ENCODE data around the gene PDIA4.
"Not testable (repeated sequence)": the region's sequence is repeated elsewhere in the genome, so short reads cannot be mapped to it uniquely, and the experiment has no call there.

PDIA4 gene

DNA sequence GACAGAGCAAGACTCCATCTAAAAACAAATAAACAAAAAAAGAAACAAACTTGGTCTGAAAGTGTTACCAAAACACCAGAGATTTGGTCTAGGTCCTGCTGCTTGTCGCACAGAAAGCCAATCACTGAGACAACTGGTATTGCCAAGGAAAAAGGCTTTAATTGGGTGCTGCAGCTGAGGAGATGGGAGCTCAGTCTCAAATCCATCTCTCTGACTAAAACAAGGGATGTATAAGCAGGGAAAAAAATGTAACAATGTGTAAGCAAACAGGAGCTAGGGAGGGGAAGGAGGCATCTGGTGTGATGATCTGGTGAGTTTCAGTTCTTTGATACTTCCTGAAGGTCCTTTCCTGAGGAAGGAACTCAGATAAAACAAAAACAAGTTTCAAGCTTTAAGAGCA lies 8.4 kb upstream of the PDIA4 start:
- no peak for DNase-seq (ENCODE audit: low read depth, low spot score)

DNA sequence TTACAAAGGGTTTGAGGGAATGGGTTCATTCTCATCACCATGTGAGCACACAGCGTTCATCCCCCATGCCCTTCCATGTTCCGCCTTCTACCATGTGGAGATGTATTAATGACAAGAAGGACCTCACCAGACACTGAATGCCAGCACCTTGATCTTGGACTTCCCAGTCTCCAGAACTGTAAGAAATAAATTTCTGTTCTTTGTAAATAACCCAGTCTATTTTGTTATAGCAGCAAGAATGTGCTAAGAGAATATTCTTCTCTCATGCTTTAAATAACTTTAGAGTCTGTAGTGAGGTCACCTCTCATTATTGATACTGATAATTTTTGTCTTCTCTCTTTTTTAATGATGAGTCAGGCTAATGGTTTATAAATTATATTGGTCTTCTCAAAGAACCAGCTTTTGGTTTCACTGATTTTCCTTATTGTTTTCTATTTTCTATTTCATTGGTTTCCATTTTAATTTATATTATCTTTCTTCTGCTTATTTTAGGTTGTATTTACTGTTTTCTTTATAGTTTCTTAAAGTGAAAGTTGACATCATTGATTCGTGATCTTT lies 3.1 kb upstream of the PDIA4 start:
- no peak for DNase-seq (ENCODE audit: low read depth, low spot score)

DNA sequence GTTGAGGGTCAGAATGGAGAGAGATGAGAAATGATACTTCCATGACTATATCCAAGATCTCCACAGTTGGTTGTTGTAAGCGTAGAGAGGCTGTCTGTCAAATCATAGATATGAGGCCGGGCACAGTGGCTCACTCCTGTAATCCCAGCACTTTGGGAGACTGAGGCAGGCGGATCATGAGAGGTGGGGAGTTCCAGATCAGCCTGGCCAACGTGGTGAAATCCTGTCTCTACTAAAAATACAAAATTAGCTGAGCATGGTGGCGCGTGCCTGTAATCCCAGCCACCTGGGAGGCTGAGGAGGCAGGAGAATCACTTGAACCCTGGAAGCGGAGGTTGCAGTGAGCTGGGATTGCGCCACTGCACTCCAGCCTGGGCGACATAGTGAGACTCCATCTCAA lies 2.1 kb upstream of the PDIA4 start:
- not testable (repeated sequence) for DNase-seq (ENCODE audit: low read depth, low spot score)

DNA sequence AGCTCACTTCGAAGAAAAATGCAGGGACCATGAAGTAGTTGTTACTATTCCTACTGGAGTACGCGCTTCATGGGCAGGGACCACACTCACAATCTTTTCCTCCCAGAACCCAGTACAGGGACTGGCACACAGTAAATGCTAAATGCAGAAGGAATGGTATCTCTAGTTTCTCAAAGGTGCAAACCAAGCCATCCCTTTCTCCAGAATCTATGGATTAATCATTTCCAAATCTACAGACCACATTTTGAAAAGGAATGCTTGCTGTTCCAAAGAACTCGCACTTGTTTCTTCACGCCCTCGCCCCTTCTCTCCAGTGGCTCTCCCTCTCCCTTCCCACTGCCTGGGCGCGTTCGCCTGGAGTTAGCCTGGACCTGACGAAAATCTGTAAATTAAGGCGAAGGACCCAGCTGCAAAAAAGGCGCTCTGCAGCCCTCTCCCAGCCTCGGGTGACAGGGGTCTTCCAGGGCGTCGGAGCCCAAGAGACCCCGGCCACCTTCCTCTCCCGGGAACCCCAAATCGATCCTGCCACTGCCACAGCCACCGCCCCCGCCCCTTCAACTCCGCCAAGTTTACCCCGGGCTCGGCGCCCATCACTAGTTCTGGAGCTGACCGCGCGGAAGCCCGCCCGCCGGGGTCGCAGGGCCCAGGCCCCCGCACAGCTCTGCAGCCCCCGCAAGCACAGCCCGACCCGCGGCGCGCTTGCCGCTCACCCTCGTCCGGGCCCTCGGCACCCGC lies 527 bp downstream of the PDIA4 start:
- DNase-seq (ENCODE audit: low read depth, low spot score), result peak; percentile 38

DNA sequence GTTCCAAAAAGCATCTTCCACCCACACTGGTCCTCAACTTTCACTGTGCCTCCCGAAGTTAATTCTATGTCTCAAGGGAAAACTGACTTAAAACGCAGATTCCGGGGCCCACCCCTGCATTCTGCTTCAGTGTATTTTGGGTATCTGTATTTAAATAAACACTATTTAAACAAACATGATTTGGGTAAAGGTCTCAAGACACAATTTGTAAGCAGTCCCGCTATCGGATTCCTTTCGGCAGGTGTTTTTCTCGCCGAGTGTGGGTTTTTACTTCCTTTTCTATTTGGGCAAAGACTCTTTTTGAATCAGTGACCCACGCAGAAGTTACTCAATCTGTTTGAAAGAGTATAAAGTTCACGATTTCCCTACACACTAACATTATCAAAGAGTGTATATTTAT lies 1.2 kb downstream of the PDIA4 start:
- DNase-seq (ENCODE audit: low read depth, low spot score), result no peak

DNA sequence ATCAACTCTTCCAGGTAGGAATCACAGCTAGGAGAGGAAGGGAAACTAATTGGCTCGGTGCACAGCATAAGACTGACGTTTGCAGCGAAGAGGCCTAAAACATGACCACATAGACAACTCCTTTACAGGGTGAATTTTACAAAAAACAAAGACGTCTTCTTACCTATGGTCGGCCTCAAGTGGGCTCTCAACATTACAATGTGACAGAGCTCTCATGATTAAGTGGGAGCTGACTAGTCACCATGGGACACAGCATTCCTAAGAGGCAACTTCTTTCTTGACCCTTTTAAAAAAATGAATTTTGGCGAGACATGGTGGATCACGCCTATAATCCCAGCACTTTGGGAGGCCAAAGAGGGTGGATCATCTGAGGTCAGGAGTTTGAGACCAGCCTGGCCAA lies 4.6 kb downstream of the PDIA4 start:
- DNase-seq (ENCODE audit: low read depth, low spot score), result no peak

DNA sequence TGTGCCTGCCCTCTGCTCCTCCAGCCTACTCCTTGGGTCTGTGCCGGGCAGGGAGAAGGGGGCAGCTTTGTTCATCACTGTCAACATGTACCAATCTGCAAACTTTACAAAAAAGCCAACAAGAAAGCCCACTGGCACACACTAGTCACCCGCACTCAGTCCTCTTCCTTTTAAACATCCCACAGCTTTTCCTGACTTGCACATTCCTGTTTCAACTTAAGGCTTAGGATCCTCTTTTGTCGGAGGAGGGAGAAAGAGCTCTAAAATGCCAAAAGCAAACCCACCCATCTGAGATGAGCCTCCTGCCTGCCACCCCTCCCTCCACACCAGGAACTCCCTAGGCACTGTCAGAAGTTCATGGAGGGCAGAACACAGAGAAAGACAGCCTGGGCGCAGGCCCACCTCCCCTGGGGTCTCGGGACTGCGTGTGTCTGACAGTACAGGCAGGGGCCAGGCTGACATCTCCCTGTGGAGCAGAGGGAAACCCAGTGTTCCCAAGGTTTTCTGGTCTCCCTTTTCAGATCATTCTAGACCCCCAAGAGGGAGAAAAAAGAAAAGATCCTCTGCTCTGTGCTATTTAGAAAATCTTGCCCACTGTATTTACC lies 5.4 kb downstream of the PDIA4 start:
- no peak for DNase-seq (ENCODE audit: low read depth, low spot score)

DNA sequence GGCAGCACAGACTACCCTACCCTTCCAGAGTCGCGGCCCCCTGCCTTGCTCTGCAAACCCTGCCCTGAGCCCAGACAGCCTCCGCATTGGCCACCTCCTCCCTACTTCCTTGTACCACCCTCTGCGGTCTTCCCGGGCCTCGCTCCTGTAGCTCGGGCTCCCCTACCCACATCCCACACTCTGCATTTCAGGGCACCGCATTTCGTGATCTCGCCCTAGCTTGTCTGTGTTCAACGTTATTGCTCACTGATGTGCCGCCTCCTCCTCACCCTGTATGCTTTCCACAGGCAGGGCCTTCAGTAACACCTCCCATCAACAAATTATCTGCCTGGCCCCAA lies 6.6 kb downstream of the PDIA4 start:
- no peak for DNase-seq (ENCODE audit: low read depth, low spot score)

DNA sequence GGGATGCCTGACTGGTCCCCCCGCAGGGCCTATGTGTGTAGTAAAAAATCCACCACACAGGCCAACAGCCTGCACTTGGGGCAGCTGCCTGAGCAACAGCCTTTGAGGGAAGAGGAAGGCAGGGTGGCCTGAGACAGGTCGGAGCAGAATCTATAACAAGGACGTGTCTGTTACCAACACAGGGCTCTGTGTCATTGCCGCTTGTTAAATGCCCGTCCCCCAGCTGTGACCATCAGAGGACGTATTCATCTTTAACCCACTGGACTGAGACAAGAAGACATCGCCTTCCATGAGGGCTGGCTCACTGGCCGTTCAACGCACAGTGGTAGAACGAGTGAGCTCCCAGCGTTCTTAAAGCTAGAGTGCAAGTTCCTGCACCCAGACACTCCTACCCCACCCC lies 7.8 kb downstream of the PDIA4 start:
- no peak for DNase-seq (ENCODE audit: low read depth, low spot score)

DNA sequence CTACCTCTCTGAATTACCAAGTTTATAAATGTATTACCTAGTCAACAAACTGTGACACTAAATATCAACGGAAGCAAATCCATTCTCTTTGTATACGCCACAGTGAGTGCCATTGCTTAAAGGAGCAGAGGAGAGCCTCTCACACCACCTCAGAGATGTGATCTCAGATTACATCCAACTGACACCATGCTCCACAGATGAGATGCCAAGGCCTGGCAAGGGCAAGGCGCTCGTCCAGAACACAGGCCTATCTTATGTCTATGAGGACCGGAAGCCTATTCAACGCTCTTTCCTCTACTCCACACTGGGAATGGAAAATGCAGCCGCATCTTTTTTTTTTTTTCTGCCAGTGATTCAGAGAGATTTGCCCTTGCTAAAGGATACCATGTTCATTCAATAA lies 11.4 kb downstream of the PDIA4 start:
- DNase-seq (ENCODE audit: low read depth, low spot score), result no peak

DNA sequence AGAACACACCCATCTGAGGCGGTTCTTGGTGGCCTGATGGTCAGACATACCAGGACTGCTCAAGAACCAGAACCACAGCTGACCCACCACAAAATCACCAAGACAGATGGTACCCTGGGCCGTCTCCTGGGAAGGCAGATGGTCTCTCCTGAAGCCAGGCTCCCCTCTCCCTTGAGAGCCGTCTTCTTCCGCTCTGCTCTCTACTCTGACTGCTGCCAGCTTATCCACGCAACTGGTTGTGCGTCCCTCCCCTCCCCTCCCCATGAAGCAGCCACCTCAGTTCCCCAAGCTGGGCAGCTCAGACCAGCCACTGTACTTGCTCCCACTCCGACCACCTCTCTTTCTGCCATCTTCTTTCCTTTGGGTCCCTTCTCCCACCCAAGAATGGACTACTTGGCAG lies 14.0 kb downstream of the PDIA4 start:
- no peak for DNase-seq (ENCODE audit: low read depth, low spot score)

DNA sequence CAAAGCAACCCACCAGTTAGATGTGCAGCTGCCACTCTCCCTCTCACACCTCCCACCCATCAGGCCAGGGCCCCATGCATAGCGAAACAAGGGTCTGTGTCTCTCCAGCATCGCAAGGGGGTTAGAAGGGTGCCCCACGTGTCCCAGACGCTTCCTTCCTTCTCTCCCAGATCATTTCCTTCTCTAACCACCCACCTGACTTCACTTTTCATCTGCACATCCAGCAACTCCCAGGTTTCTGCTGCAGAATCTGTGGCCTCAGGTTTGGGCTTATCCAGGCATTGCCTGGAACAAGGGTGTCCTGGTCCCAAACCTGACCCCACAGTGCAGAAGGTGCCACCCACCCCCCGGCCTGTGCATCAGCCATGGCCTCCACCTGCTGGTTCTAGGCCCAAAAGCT lies 14.4 kb downstream of the PDIA4 start:
- DNase-seq (ENCODE audit: low read depth, low spot score), result no peak

DNA sequence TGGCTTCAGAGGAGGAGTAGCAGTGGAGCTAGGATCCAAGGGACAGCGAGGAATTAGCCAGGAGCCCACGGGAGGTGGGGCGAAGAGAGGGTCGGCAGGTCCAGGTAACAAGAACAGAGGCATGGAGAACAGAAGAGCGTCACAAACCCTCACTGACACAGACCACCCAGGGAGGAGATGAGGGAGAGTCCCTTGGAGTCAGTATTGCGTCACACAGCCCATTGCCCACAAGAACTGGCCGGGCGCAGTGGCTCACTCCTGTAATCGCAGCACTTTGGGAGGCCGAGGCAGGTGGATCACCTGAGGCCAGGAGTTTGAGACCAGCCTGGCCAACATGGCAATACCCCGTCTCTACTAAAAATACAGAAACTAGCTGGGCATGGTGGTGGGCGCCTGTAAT lies 15.6 kb downstream of the PDIA4 start:
- not testable (repeated sequence) for DNase-seq (ENCODE audit: low read depth, low spot score)

DNA sequence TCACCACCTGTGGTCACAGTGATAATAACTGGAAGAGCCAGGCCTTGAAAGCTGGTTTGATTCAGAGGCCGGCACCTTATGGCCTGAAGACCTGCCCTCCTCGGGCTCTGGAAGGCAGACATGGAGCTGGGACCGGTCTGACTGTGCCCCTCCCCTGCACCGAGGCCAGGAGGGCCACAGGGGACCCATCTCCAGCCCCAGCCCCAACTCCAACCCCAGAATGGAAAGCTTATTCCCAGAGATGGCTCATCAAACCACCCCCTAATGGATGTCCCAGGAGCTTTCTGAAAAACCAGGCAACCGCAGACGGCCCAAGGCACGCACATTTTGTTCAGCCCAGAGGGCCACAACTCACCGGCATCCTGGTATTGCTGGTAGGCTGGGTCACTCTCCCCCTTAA lies 16.8 kb downstream of the PDIA4 start:
- no peak for DNase-seq (ENCODE audit: low read depth, low spot score)

DNA sequence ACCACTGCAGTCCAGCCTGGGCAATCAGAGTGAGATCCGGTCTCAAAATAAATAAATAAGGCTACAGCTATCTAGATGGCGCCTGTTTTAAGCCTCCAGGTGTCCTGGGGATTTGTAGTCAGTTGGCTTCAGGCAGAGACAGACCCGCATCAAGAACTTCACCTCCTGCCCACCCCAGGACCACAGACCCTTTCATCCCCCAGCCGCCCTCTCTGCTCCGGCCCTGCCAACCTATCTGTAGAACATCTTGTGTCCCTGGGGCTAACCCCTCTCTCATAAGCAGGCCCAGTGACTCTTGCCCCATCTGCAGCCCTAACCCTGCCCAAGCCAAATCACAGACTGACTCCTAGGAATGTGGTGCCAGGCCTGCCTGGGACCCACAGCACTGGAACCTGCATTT lies 17.9 kb downstream of the PDIA4 start:
- no peak for DNase-seq (ENCODE audit: low read depth, low spot score)

DNA sequence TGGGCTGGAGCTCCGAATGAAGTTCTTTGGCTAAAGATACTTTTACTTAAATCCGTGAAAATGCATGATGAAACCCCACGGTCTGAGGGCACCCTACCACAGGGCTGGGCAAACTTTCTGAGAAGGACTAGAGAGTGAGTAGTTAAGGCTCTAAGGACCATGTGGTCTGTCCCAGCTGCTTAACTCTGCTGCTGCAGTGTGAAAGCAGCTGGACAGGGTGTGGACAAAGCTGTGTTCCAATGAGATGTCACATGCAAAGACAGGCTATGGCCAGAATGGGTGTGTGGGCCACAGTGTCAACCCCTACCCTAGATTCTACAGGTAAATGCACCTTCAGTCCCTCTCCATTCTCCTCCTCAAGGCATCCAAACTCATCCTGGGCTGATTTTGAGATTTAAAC lies 18.8 kb downstream of the PDIA4 start:
- no peak for DNase-seq (ENCODE audit: low read depth, low spot score)

DNA sequence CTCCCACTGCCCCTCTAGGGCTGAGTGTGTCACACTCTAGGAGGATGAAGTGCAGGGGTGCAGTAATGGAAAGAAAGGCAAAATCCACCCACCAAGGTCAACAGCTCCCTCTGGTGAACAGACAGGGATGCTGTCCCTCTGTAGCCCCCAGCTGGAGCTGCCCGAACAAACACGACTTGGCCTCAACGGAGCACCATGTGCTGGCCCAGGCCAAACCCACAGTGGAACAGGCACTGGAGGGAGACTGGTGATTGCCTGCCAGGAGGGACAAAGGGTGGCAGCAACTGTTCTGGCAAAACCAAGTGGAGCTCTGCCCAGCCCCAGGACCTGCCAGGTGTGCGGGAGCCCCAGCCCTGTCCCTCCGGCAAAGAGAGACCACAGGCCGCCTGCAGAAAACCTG lies 20.7 kb downstream of the PDIA4 start:
- no peak for DNase-seq (ENCODE audit: low read depth, low spot score)

DNA sequence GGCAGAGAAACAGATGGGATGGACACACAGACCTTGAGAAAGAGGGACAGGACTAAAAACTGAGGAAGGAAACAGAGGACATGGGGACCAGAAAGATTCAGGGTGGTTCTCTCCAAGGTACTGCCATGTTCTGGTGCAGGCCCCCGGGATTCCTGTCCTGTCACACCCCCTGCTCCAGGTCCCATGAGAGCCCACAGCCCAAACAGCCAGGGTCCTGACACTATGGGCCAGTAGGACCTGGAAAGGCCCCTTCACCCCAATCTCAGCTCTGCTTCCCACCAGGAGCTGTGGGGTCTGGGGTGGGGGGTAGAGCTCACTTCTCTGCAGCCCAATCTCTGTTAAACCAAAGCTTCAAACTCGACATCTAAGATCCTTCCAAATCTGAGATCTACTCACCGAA lies 21.2 kb downstream of the PDIA4 start:
- no peak for DNase-seq (ENCODE audit: low read depth, low spot score)

DNA sequence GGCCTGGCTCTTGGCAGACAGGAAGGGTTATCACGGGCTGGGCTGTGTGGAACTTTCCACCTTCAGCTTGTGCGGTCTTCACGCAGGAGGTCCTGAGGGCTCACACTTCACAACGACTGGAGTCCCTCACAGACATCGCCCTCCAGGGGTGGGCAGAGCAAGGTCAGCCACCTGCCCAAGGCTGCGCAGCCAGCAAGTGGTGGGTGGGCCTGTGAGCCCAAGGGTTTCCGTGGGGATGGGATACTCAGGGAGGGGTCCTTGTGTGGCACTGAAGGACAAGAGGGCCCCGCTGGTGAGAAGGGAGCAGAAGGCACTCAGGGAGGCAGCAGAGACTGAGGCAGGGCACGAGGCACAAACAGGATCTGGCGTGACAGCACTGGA lies 22.0 kb downstream of the PDIA4 start:
- no peak for DNase-seq (ENCODE audit: low read depth, low spot score)

DNA sequence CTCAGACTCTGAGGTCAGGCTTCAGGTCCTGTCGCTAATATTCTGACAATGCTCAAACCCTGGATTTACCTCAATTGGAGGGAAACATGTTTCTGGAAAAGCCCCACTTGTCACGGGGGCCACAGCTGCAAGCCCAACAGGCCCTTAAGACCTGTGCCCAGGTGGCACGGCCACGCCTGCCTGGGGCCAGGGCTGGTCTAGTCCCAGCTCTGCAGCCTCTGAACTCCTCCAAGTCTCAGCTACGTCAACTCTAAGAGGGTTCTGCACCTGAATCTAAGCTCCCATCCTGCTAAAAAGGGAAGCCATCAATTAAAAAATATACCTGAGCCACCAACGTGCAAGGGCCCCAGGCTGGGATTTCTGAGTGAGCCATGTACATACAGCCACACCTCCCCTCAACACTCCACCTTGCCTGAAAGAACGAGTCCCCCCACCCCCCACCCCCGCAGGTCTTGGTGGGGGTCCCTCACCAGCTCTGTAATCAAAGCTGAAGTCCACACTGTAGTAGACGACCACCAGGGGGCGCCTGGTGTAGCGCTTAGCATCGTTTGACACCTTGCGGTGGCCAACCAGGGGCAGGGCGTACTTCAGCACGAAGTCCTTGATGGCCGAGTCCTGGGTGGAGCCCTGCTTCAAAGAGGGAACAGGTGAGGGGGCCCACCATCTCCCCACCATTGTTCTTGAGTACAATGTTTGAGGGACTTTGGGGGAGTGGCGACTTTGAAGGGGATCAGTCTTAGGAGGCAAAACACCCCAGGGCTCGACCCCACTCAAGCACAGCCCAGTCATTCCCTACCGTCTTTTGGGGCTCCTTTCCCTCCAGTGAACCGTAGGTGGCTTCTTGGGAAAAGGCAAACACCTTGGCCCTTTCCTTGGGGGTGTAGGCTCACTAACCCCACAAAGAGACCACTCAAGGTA lies 22.6 kb downstream of the PDIA4 start:
- DNase-seq (ENCODE audit: low read depth, low spot score), result peak; percentile 77

DNA sequence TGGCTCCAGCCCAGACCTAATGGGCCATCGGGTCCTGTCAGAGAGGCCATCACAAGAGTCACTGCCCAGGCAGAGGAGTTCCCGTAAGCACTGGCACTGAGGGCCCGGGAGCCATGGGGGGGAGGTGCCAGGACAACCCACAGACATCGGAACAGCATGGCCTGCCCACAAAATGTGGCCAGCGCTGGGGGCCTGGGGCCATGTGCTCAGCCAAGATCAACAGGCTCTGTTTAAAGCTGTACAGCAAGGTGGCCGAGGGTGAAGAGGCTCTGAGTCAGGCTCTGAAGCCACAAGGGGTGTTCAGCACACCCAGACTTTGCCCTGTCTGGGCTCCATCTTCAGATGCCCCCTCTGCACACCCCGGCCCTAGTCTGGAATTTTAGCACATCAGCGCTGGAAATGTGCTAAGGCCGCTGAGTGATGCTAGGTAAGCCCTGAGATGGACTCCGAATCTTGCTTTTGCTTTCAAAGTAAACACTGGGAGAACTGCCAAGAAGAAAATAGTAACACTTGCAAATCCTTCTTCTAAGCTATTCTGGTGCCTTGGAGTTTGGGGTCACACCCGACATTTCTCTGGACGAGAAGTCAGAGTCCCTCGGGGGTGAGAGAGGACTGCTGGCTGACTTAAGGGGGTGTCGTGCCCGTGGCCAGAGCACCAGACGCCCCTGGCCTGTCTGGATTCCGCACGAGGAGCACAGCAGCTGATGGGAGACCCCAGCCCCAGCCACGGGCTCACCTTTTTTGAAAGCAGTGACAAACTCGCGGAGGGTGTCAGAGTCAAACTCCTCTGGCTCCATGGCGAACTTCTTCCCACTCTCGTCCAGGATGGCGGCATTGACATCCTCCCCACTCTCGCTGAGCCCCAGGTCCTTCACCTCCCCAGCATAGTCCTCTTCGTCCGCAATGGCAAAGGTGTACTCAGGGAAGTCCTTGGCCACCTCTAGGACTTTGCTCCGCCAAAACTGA lies 23.6 kb downstream of the PDIA4 start:
- no peak for DNase-seq (ENCODE audit: low read depth, low spot score)

Measured in ELF-1 (cell line).